Uterus (tissue), 4 donors: ENCODE data around the gene COMMD9. TPM values are rescaled to one million over a fixed set of nuclear protein-coding genes. Genes with fewer than 3 reads are reported as not detected.

ENCODE experiments used
- DNase-seq, 2 donors: peaks; one replicate each; pipeline ENCODE4 v3.0.0-alpha.2; 2019 to 2020
- H3K27ac ChIP-seq, 2 donors: fragments of 200-600 bp; sonication (generic); 1 replicate in 1 of 2; 2 replicates in 1 of 2; pipeline ENCODE4 v1.5.1; 2016 to 2018
- H3K27me3 ChIP-seq, 2 donors: fragments of 200-600 bp; sonication (generic); one replicate each; pipeline ENCODE4 v1.5.1; 2018 to 2019; ENCODE audit warnings: control low read depth in 1 of 2
- H3K36me3 ChIP-seq, 2 donors: fragments of 200-600 bp; sonication (generic); one replicate each; pipeline ENCODE4 v1.5.1; 2019; ENCODE audit warnings: control low read depth in 1 of 2
- H3K4me1 ChIP-seq, 2 donors: fragments of 200-600 bp; sonication (generic); one replicate each; pipeline ENCODE4 v1.5.1; 2018 to 2019; ENCODE audit warnings: control low read depth in 1 of 2
- H3K4me3 ChIP-seq, 2 donors: fragments of 200-600 bp; sonication (generic); 1 replicate in 1 of 2; 2 replicates in 1 of 2; pipeline ENCODE4 v1.5.1; 2018 to 2019; ENCODE audit warnings: mild to moderate bottlenecking in 1 of 2
- H3K9me3 ChIP-seq, 2 donors: fragments of 200-600 bp; sonication (generic); one replicate each; pipeline ENCODE4 v1.5.1; 2019; ENCODE audit warnings: control low read depth in 1 of 2
- CTCF ChIP-seq, 4 experiments: fragments of 200-600 bp in 2 of 4; fragments of 450-650 bp in 2 of 4; sonication (generic) in 2 of 4; IDR thresholded peaks; one replicate each; pipeline ENCODE4 v1.5.1; 2016 to 2019; ENCODE audit warnings: antibody characterized with exemption in 4 of 4, mild to moderate bottlenecking in 2 of 4, moderate library complexity in 1 of 4
- POLR2A ChIP-seq, 2 donors: fragments of 450-650 bp; IDR thresholded peaks; one replicate each; pipeline ENCODE4 v1.6.1; 2016; ENCODE audit warnings: antibody characterized with exemption in 2 of 2, mild to moderate bottlenecking in 1 of 2, moderate library complexity in 1 of 2
- intact Hi-C: fragments of 100-400 bp; cut with DNase I; formaldehyde crosslinking; loops from one replicate; pipeline ENCODE4 v1.15.1; 2023; ENCODE audit warnings: low total_unique reads
- total RNA-seq, 4 donors: library from RNA; depleted of rRNA in 3 of 4; stranded (reverse); fragments of >200 nt in 3 of 4; gene quantifications; one replicate each; pipeline versions ENCODE4 v1.1.0 to v1.2.4, GENCODE V29; 2014 to 2023
- donor health status: DM: yes; HTN: yes; CAD: no.

COMMD9 gene
- total RNA-seq, 4 donors from 2014 or later: 10.5 to 30.2 (median 22.8) TPM

GRCh38 chr11:36247493-36247892 is 41.7 kb downstream of the COMMD9 start:
- DNase-seq: no peak
- no peak overlapping the region for H3K27ac ChIP-seq
- no peaks in the 10 kb centered on the region for H3K36me3 ChIP-seq
- H3K27me3 ChIP-seq: no peaks in the 10 kb centered on the region
- TF ChIP-seq CTCF (IDR thresholded peaks at IDR 0.05) (no peak), POLR2A (IDR thresholded peaks at IDR 0.05) (no peak)
- intact Hi-C loops: no loop called here
- H3K9me3 ChIP-seq: no peaks in the 10 kb centered on the region
- H3K4me3 ChIP-seq: no peak overlapping the region
- no peaks in the 10 kb centered on the region for H3K4me1 ChIP-seq

GRCh38 chr11:36243641-36244040 is 45.6 kb downstream of the COMMD9 start:
- Histone ChIP-seq H3K36me3 (no peaks in the 10 kb centered on the region), H3K4me3 (no peak overlapping the region), H3K27ac (no peak overlapping the region), H3K9me3 (no peaks in the 10 kb centered on the region), H3K4me1 (no peaks in the 10 kb centered on the region), H3K27me3 (no peaks in the 10 kb centered on the region)
- intact Hi-C loops: no loop called here
- no peak for TF ChIP-seq CTCF (IDR thresholded peaks at IDR 0.05)
- TF ChIP-seq POLR2A (IDR thresholded peaks at IDR 0.05): no peak
- DNase-seq: no peak

GRCh38 chr11:36241497-36241896 is 47.7 kb downstream of the COMMD9 start:
- H3K4me3 ChIP-seq: no peak overlapping the region
- no peak for DNase-seq
- no peaks in the 10 kb centered on the region for H3K9me3 ChIP-seq
- intact Hi-C loops: no loop called here
- no peaks in the 10 kb centered on the region for H3K27me3 ChIP-seq
- H3K27ac ChIP-seq: no peak overlapping the region
- H3K36me3 ChIP-seq: no peaks in the 10 kb centered on the region
- no peaks in the 10 kb centered on the region for H3K4me1 ChIP-seq
- TF ChIP-seq CTCF (IDR thresholded peaks at IDR 0.05) (no peak), POLR2A (IDR thresholded peaks at IDR 0.05) (no peak)

GRCh38 chr11:36240801-36241200 is 48.4 kb downstream of the COMMD9 start:
- no peaks in the 10 kb centered on the region for H3K4me1 ChIP-seq
- no peak for TF ChIP-seq POLR2A (IDR thresholded peaks at IDR 0.05)
- TF ChIP-seq CTCF (IDR thresholded peaks at IDR 0.05): no peak
- H3K4me3 ChIP-seq: no peak overlapping the region
- no peaks in the 10 kb centered on the region for H3K36me3 ChIP-seq
- H3K9me3 ChIP-seq: no peaks in the 10 kb centered on the region
- intact Hi-C loops: no loop called here
- H3K27ac ChIP-seq: no peak overlapping the region
- DNase-seq: no peak
- H3K27me3 ChIP-seq: no peaks in the 10 kb centered on the region

GRCh38 chr11:36240173-36240572 is 49.1 kb downstream of the COMMD9 start:
- no peaks in the 10 kb centered on the region for H3K4me1 ChIP-seq
- H3K4me3 ChIP-seq: no peak overlapping the region
- no peaks in the 10 kb centered on the region for H3K36me3 ChIP-seq
- no peaks in the 10 kb centered on the region for H3K9me3 ChIP-seq
- intact Hi-C loops: no loop called here
- DNase-seq: no peak
- H3K27me3 ChIP-seq: no peaks in the 10 kb centered on the region
- TF ChIP-seq POLR2A (IDR thresholded peaks at IDR 0.05) (no peak), CTCF (IDR thresholded peaks at IDR 0.05) (no peak)
- no peak overlapping the region for H3K27ac ChIP-seq
